A673 (cell line): Measurements from ENCODE around the gene FNDC3B.

Experiments used
- EZH2 ChIP-seq: fragments of 200-600 bp; sonication (generic); IDR thresholded peaks from 2 replicates; pipeline ENCODE4 v1.6.1; 2017; ENCODE audit warnings: borderline replicate concordance, low read depth, mild to moderate bottlenecking, mixed read lengths, antibody characterized with exemption, low read length; ENCODE audit not compliant: poor library complexity, severe bottlenecking
- TF ChIP-seq, protein P1 (sequence below): fragments of 300-800, 200-600 bp; sonication (generic); conservative IDR thresholded peaks from 2 replicates; pipeline ENCODE4 v1.5.1; 2017; ENCODE audit warnings: low read depth, mild to moderate bottlenecking, antibody characterized with exemption, low read length, moderate library complexity, mixed read lengths

DNA sequence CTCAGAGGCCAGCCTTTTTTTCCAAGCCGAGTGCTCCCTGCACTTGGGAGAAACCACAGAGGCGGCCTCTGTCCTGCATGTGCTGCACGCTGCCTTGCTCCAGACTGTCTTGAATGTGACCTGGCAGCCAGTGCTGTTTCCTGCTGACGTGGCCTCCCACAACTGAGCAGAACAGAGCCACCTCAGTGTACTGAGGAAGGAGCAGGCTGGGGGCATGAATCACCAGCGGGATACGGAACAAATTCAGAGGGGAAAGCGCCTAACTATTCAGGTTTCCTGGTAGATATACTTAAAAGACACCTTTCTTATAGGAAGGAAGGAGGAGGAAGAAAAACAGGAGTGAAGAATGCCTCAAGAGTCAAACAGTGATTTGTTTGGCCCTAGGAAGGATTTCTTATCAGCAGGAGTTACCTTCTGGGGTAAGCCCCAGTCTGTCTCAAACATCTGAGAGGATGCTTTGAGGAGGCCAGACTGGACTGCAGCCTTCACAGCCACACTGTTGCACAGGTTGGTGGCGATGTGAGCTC is 114.0 kb downstream of the FNDC3B start:
- TF ChIP-seq, protein P1, sequence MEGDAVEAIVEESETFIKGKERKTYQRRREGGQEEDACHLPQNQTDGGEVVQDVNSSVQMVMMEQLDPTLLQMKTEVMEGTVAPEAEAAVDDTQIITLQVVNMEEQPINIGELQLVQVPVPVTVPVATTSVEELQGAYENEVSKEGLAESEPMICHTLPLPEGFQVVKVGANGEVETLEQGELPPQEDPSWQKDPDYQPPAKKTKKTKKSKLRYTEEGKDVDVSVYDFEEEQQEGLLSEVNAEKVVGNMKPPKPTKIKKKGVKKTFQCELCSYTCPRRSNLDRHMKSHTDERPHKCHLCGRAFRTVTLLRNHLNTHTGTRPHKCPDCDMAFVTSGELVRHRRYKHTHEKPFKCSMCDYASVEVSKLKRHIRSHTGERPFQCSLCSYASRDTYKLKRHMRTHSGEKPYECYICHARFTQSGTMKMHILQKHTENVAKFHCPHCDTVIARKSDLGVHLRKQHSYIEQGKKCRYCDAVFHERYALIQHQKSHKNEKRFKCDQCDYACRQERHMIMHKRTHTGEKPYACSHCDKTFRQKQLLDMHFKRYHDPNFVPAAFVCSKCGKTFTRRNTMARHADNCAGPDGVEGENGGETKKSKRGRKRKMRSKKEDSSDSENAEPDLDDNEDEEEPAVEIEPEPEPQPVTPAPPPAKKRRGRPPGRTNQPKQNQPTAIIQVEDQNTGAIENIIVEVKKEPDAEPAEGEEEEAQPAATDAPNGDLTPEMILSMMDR, result no peak
- no peak for TF ChIP-seq EZH2
